Measurements from ENCODE around the gene NRXN3. TPM values are rescaled to one million over a fixed set of nuclear protein-coding genes. Genes with fewer than 3 reads are reported as not detected.

Gene NRXN3
- total and polyA plus RNA-seq, 2 experiments from 2014 or later: 1.0 to 1.8 TPM

- H3K36me3 ChIP-seq (ENCODE audit: insufficient read depth): no peaks in the 10 kb centered on the region
- H2AFZ ChIP-seq: no peak overlapping the region
Measured at GRCh38 chr14:79027138-79027537, 857.0 kb downstream of the NRXN3 start.

More at GRCh38 chr14:79027138-79027537, 857.0 kb downstream of the NRXN3 start:
- Mint-ChIP-seq H3K4me1 (no peaks in the 10 kb centered on the region), H3K4me3 (no peak overlapping the region), H3K27me3 (ENCODE audit: insufficient read depth, low read depth, poor library complexity) (peaks cover 2% of the 10 kb centered on the region), H3K27ac (no peak overlapping the region), H3K36me3 (ENCODE audit: low read depth) (no peaks in the 10 kb centered on the region), H3K9me3 (no peaks in the 10 kb centered on the region)
- no peaks in the 10 kb centered on the region for H3K4me1 ChIP-seq (ENCODE audit: insufficient read depth)
- DNase-seq (ENCODE audit: low spot score) (no peak), ATAC-seq (no peak)
- TF ChIP-seq ZNF114 (CRISPR knock-in tag; IDR thresholded peaks at IDR 0.05): no peak
- TF ChIP-seq REST (IDR thresholded peaks at IDR 0.05; ENCODE audit: unreplicated experiment): no peak
- TF ChIP-seq EZH2phosphoT487 (IDR thresholded peaks at IDR 0.05; ENCODE audit: unreplicated experiment): no peak
- TF ChIP-seq, protein P1, sequence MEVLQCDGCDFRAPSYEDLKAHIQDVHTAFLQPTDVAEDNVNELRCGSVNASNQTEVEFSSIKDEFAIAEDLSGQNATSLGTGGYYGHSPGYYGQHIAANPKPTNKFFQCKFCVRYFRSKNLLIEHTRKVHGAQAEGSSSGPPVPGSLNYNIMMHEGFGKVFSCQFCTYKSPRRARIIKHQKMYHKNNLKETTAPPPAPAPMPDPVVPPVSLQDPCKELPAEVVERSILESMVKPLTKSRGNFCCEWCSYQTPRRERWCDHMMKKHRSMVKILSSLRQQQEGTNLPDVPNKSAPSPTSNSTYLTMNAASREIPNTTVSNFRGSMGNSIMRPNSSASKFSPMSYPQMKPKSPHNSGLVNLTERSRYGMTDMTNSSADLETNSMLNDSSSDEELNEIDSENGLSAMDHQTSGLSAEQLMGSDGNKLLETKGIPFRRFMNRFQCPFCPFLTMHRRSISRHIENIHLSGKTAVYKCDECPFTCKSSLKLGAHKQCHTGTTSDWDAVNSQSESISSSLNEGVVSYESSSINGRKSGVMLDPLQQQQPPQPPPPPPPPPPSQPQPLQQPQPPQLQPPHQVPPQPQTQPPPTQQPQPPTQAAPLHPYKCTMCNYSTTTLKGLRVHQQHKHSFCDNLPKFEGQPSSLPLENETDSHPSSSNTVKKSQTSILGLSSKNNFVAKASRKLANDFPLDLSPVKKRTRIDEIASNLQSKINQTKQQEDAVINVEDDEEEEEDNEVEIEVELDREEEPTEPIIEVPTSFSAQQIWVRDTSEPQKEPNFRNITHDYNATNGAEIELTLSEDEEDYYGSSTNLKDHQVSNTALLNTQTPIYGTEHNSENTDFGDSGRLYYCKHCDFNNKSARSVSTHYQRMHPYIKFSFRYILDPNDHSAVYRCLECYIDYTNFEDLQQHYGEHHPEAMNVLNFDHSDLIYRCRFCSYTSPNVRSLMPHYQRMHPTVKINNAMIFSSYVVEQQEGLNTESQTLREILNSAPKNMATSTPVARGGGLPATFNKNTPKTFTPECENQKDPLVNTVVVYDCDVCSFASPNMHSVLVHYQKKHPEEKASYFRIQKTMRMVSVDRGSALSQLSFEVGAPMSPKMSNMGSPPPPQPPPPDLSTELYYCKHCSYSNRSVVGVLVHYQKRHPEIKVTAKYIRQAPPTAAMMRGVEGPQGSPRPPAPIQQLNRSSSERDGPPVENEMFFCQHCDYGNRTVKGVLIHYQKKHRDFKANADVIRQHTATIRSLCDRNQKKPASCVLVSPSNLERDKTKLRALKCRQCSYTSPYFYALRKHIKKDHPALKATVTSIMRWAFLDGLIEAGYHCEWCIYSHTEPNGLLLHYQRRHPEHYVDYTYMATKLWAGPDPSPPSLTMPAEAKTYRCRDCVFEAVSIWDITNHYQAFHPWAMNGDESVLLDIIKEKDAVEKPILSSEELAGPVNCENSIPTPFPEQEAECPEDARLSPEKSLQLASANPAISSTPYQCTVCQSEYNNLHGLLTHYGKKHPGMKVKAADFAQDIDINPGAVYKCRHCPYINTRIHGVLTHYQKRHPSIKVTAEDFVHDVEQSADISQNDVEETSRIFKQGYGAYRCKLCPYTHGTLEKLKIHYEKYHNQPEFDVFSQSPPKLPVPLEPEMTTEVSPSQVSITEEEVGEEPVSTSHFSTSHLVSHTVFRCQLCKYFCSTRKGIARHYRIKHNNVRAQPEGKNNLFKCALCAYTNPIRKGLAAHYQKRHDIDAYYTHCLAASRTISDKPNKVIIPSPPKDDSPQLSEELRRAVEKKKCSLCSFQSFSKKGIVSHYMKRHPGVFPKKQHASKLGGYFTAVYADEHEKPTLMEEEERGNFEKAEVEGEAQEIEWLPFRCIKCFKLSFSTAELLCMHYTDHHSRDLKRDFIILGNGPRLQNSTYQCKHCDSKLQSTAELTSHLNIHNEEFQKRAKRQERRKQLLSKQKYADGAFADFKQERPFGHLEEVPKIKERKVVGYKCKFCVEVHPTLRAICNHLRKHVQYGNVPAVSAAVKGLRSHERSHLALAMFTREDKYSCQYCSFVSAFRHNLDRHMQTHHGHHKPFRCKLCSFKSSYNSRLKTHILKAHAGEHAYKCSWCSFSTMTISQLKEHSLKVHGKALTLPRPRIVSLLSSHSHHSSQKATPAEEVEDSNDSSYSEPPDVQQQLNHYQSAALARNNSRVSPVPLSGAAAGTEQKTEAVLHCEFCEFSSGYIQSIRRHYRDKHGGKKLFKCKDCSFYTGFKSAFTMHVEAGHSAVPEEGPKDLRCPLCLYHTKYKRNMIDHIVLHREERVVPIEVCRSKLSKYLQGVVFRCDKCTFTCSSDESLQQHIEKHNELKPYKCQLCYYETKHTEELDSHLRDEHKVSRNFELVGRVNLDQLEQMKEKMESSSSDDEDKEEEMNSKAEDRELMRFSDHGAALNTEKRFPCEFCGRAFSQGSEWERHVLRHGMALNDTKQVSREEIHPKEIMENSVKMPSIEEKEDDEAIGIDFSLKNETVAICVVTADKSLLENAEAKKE (CRISPR knock-in tag; IDR thresholded peaks at IDR 0.05): no peak
- TF ChIP-seq POLR2AphosphoS5 (IDR thresholded peaks at IDR 0.05; ENCODE audit: low read depth): no peak
- no peak for TF ChIP-seq CREB1 (CRISPR knock-in tag; IDR thresholded peaks at IDR 0.05; ENCODE audit: low read depth)
- TF ChIP-seq STAT1 (IDR thresholded peaks at IDR 0.05; ENCODE audit: unreplicated experiment): no peak
- TF ChIP-seq JUNB (IDR thresholded peaks at IDR 0.05; ENCODE audit: unreplicated experiment): no peak
- TF ChIP-seq NANOG (IDR thresholded peaks at IDR 0.05; ENCODE audit: borderline replicate concordance): no peak
- TF ChIP-seq EZH2 (IDR thresholded peaks at IDR 0.05; ENCODE audit: low read depth, unreplicated experiment): no peak
- TF ChIP-seq ETS1 (IDR thresholded peaks at IDR 0.05): no peak
- no peak for TF ChIP-seq ZNF331 (CRISPR knock-in tag; IDR thresholded peaks at IDR 0.05; ENCODE audit: low read depth)
- TF ChIP-seq, protein P2, sequence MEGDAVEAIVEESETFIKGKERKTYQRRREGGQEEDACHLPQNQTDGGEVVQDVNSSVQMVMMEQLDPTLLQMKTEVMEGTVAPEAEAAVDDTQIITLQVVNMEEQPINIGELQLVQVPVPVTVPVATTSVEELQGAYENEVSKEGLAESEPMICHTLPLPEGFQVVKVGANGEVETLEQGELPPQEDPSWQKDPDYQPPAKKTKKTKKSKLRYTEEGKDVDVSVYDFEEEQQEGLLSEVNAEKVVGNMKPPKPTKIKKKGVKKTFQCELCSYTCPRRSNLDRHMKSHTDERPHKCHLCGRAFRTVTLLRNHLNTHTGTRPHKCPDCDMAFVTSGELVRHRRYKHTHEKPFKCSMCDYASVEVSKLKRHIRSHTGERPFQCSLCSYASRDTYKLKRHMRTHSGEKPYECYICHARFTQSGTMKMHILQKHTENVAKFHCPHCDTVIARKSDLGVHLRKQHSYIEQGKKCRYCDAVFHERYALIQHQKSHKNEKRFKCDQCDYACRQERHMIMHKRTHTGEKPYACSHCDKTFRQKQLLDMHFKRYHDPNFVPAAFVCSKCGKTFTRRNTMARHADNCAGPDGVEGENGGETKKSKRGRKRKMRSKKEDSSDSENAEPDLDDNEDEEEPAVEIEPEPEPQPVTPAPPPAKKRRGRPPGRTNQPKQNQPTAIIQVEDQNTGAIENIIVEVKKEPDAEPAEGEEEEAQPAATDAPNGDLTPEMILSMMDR (conservative IDR thresholded peaks at IDR 0.05; ENCODE audit: low read depth in 2 of 2): no peak
- no peaks in the 10 kb centered on the region for H3K27me3 ChIP-seq (ENCODE audit: insufficient read depth)
- H4K20me1 ChIP-seq (replicated peaks; ENCODE audit: insufficient read depth): no peaks in the 10 kb centered on the region
- H3F3A ChIP-seq (replicated peaks; ENCODE audit: low read depth): no peaks in the 10 kb centered on the region
- no peak overlapping the region for H3K4me2 ChIP-seq
- no peaks in the 10 kb centered on the region for H3K9me2 ChIP-seq (ENCODE audit: insufficient read depth)
- H3K4me3 ChIP-seq: no peak overlapping the region
- no peaks in the 10 kb centered on the region for H3K79me2 ChIP-seq (replicated peaks; ENCODE audit: insufficient read depth)
- H3K27ac ChIP-seq (ENCODE audit: low read depth): no peak overlapping the region

All from GM23338 (cell line).